Lower lobe of right lung (tissue), 2 donors: ENCODE data around the gene SPOCD1. TPM values are rescaled to one million over a fixed set of nuclear protein-coding genes. Genes with fewer than 3 reads are reported as not detected.

Experiments used
- ATAC-seq, 2 donors: fragments of 200-7000 bp; cut with Tn5 transposase; one replicate each; pipeline ENCODE4 v1.9.1; 2020 to 2022; ENCODE audit warnings: mild to moderate bottlenecking in 2 of 2, moderate library complexity in 2 of 2
- DNase-seq: peaks from one replicate; pipeline ENCODE4 v3.0.0-alpha.2; 2020
- H3K27ac ChIP-seq: fragments of 200-600 bp; one replicate; pipeline ENCODE4 v1.8.0; 2022
- H3K27me3 ChIP-seq: fragments of 200-600 bp; one replicate; pipeline ENCODE4 v1.8.0; 2022; ENCODE audit warnings: low read depth
- H3K36me3 ChIP-seq: fragments of 200-600 bp; one replicate; pipeline ENCODE4 v1.8.0; 2022; ENCODE audit warnings: mild to moderate bottlenecking
- H3K4me1 ChIP-seq: fragments of 200-600 bp; one replicate; pipeline ENCODE4 v1.8.0; 2022
- H3K4me3 ChIP-seq: fragments of 200-600 bp; one replicate; pipeline ENCODE4 v1.8.0; 2022; ENCODE audit warnings: mild to moderate bottlenecking
- H3K9me3 ChIP-seq: fragments of 200-600 bp; one replicate; pipeline ENCODE4 v1.8.0; 2022
- CTCF ChIP-seq: fragments of 200-600 bp; IDR thresholded peaks from one replicate; pipeline ENCODE4 v1.8.0; 2022; ENCODE audit warnings: antibody characterized with exemption, mild to moderate bottlenecking
- intact Hi-C: fragments of 100-400 bp; cut with DNase I; formaldehyde crosslinking; loops from one replicate; pipeline ENCODE4 v1.11.0; 2022
- microRNA-seq: library from miRNA; unstranded; fragments of <30 nt; microRNA quantifications from one replicate; pipeline ENCODE4 v1.2.0, GENCODE V29; 2020; ENCODE audit warnings: borderline number of aligned reads
- total RNA-seq: library from RNA; stranded (reverse); fragmentation: NEBNext Ultra II Directional; extraction: Animal tissue kit (Norgen Biotek cat#: 25700); gene quantifications from one replicate; pipeline ENCODE4 v1.2.1, GENCODE V29; 2021
- donor health status: DM: no; HTN: yes; CAD: no; lungs with severe emphysema.

Gene SPOCD1
- total RNA-seq, 1 donor from 2014 or later, result 21.6 TPM

GRCh38 chr1:31744165-31744888 lies 71.5 kb downstream of the SPOCD1 start:
- intact Hi-C loops, result no loop called here
- H3K27ac ChIP-seq, result no peak overlapping the region
- H3K9me3 ChIP-seq, result no peaks in the 10 kb centered on the region
- H3K27me3 ChIP-seq, result no peaks in the 10 kb centered on the region
- no peak for TF ChIP-seq CTCF
- H3K36me3 ChIP-seq, result no peaks in the 10 kb centered on the region
- ATAC-seq (no peak), DNase-seq (no peak)
- no peaks in the 10 kb centered on the region for H3K4me1 ChIP-seq
- H3K4me3 ChIP-seq, result no peak overlapping the region

GRCh38 chr1:31742462-31743212 lies 73.2 kb downstream of the SPOCD1 start:
- Histone ChIP-seq H3K4me3 (no peak overlapping the region), H3K9me3 (no peaks in the 10 kb centered on the region), H3K36me3 (no peaks in the 10 kb centered on the region), H3K27ac (no peak overlapping the region), H3K4me1 (no peaks in the 10 kb centered on the region), H3K27me3 (no peaks in the 10 kb centered on the region)
- intact Hi-C loops, result no loop called here
- no peak for TF ChIP-seq CTCF
- DNase-seq, result no peak
- ATAC-seq, result no peak

Small RNAs within 50 kb of the gene (microRNA-seq; reads per million reads assigned to microRNA genes)
- not detected for gene MIR4254

Other genes starting within 250 kb of the SPOCD1 start
- 64.5 TPM for gene TINAGL1, start 239.5 kb downstream of the SPOCD1 start, total RNA-seq
- not detected for gene HCRTR1, start 198.3 kb downstream of the SPOCD1 start, total RNA-seq
- gene PEF1, start 171.1 kb downstream of the SPOCD1 start, total RNA-seq, result 61.6 TPM
- 11.8 TPM for gene COL16A1, start 112.0 kb downstream of the SPOCD1 start, total RNA-seq
- gene ADGRB2, start 51.7 kb downstream of the SPOCD1 start, total RNA-seq, result 1.1 TPM
- gene PTP4A2, start 122.3 kb upstream of the SPOCD1 start, total RNA-seq, result 205 TPM
- 79.5 TPM for gene KHDRBS1, start 197.8 kb upstream of the SPOCD1 start, total RNA-seq